ENCODE measurements around the gene SHC3.

- TF ChIP-seq CTCF (conservative IDR thresholded peaks at IDR 0.05; ENCODE audit: low read depth in 2 of 2), result no peak
- TF ChIP-seq CREB1 (CRISPR knock-in tag; IDR thresholded peaks at IDR 0.05; ENCODE audit: low read depth), result no peak
- TF ChIP-seq, protein P1, sequence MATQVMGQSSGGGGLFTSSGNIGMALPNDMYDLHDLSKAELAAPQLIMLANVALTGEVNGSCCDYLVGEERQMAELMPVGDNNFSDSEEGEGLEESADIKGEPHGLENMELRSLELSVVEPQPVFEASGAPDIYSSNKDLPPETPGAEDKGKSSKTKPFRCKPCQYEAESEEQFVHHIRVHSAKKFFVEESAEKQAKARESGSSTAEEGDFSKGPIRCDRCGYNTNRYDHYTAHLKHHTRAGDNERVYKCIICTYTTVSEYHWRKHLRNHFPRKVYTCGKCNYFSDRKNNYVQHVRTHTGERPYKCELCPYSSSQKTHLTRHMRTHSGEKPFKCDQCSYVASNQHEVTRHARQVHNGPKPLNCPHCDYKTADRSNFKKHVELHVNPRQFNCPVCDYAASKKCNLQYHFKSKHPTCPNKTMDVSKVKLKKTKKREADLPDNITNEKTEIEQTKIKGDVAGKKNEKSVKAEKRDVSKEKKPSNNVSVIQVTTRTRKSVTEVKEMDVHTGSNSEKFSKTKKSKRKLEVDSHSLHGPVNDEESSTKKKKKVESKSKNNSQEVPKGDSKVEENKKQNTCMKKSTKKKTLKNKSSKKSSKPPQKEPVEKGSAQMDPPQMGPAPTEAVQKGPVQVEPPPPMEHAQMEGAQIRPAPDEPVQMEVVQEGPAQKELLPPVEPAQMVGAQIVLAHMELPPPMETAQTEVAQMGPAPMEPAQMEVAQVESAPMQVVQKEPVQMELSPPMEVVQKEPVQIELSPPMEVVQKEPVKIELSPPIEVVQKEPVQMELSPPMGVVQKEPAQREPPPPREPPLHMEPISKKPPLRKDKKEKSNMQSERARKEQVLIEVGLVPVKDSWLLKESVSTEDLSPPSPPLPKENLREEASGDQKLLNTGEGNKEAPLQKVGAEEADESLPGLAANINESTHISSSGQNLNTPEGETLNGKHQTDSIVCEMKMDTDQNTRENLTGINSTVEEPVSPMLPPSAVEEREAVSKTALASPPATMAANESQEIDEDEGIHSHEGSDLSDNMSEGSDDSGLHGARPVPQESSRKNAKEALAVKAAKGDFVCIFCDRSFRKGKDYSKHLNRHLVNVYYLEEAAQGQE (IDR thresholded peaks at IDR 0.05; ENCODE audit: unreplicated experiment), result no peak
- TF ChIP-seq EZH2 (IDR thresholded peaks at IDR 0.05; ENCODE audit: low read depth, unreplicated experiment), result no peak
- no peak for TF ChIP-seq POLR2AphosphoS5 (IDR thresholded peaks at IDR 0.05; ENCODE audit: low read depth)
- no peak for TF ChIP-seq STAT1 (IDR thresholded peaks at IDR 0.05; ENCODE audit: unreplicated experiment)
- TF ChIP-seq EZH2phosphoT487 (IDR thresholded peaks at IDR 0.05; ENCODE audit: unreplicated experiment), result no peak
- TF ChIP-seq, protein P2, sequence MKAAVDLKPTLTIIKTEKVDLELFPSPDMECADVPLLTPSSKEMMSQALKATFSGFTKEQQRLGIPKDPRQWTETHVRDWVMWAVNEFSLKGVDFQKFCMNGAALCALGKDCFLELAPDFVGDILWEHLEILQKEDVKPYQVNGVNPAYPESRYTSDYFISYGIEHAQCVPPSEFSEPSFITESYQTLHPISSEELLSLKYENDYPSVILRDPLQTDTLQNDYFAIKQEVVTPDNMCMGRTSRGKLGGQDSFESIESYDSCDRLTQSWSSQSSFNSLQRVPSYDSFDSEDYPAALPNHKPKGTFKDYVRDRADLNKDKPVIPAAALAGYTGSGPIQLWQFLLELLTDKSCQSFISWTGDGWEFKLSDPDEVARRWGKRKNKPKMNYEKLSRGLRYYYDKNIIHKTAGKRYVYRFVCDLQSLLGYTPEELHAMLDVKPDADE (IDR thresholded peaks at IDR 0.05), result no peak
- TF ChIP-seq ZNF114 (CRISPR knock-in tag; IDR thresholded peaks at IDR 0.05), result no peak
- TF ChIP-seq NANOG (IDR thresholded peaks at IDR 0.05; ENCODE audit: borderline replicate concordance), result no peak
- TF ChIP-seq JUNB (IDR thresholded peaks at IDR 0.05; ENCODE audit: unreplicated experiment), result no peak
- TF ChIP-seq, protein P3, sequence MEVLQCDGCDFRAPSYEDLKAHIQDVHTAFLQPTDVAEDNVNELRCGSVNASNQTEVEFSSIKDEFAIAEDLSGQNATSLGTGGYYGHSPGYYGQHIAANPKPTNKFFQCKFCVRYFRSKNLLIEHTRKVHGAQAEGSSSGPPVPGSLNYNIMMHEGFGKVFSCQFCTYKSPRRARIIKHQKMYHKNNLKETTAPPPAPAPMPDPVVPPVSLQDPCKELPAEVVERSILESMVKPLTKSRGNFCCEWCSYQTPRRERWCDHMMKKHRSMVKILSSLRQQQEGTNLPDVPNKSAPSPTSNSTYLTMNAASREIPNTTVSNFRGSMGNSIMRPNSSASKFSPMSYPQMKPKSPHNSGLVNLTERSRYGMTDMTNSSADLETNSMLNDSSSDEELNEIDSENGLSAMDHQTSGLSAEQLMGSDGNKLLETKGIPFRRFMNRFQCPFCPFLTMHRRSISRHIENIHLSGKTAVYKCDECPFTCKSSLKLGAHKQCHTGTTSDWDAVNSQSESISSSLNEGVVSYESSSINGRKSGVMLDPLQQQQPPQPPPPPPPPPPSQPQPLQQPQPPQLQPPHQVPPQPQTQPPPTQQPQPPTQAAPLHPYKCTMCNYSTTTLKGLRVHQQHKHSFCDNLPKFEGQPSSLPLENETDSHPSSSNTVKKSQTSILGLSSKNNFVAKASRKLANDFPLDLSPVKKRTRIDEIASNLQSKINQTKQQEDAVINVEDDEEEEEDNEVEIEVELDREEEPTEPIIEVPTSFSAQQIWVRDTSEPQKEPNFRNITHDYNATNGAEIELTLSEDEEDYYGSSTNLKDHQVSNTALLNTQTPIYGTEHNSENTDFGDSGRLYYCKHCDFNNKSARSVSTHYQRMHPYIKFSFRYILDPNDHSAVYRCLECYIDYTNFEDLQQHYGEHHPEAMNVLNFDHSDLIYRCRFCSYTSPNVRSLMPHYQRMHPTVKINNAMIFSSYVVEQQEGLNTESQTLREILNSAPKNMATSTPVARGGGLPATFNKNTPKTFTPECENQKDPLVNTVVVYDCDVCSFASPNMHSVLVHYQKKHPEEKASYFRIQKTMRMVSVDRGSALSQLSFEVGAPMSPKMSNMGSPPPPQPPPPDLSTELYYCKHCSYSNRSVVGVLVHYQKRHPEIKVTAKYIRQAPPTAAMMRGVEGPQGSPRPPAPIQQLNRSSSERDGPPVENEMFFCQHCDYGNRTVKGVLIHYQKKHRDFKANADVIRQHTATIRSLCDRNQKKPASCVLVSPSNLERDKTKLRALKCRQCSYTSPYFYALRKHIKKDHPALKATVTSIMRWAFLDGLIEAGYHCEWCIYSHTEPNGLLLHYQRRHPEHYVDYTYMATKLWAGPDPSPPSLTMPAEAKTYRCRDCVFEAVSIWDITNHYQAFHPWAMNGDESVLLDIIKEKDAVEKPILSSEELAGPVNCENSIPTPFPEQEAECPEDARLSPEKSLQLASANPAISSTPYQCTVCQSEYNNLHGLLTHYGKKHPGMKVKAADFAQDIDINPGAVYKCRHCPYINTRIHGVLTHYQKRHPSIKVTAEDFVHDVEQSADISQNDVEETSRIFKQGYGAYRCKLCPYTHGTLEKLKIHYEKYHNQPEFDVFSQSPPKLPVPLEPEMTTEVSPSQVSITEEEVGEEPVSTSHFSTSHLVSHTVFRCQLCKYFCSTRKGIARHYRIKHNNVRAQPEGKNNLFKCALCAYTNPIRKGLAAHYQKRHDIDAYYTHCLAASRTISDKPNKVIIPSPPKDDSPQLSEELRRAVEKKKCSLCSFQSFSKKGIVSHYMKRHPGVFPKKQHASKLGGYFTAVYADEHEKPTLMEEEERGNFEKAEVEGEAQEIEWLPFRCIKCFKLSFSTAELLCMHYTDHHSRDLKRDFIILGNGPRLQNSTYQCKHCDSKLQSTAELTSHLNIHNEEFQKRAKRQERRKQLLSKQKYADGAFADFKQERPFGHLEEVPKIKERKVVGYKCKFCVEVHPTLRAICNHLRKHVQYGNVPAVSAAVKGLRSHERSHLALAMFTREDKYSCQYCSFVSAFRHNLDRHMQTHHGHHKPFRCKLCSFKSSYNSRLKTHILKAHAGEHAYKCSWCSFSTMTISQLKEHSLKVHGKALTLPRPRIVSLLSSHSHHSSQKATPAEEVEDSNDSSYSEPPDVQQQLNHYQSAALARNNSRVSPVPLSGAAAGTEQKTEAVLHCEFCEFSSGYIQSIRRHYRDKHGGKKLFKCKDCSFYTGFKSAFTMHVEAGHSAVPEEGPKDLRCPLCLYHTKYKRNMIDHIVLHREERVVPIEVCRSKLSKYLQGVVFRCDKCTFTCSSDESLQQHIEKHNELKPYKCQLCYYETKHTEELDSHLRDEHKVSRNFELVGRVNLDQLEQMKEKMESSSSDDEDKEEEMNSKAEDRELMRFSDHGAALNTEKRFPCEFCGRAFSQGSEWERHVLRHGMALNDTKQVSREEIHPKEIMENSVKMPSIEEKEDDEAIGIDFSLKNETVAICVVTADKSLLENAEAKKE (CRISPR knock-in tag; IDR thresholded peaks at IDR 0.05), result no peak
- no peak for TF ChIP-seq ZNF331 (CRISPR knock-in tag; IDR thresholded peaks at IDR 0.05; ENCODE audit: low read depth)
Measured at GRCh38 chr9:89165880-89166279, 12.7 kb downstream of the SHC3 start.

Data from GM23338 (cell line).